ENCODE measurements around the gene ERGIC1. TPM values are rescaled to one million over a fixed set of nuclear protein-coding genes. Genes with fewer than 3 reads are reported as not detected.

ERGIC1 gene
- total and polyA plus RNA-seq, 2 of the 13 experiments (the other 11 are each of a cell fraction or from before 2014, with no cell fraction given), result 78.5 to 184 TPM

DNA sequence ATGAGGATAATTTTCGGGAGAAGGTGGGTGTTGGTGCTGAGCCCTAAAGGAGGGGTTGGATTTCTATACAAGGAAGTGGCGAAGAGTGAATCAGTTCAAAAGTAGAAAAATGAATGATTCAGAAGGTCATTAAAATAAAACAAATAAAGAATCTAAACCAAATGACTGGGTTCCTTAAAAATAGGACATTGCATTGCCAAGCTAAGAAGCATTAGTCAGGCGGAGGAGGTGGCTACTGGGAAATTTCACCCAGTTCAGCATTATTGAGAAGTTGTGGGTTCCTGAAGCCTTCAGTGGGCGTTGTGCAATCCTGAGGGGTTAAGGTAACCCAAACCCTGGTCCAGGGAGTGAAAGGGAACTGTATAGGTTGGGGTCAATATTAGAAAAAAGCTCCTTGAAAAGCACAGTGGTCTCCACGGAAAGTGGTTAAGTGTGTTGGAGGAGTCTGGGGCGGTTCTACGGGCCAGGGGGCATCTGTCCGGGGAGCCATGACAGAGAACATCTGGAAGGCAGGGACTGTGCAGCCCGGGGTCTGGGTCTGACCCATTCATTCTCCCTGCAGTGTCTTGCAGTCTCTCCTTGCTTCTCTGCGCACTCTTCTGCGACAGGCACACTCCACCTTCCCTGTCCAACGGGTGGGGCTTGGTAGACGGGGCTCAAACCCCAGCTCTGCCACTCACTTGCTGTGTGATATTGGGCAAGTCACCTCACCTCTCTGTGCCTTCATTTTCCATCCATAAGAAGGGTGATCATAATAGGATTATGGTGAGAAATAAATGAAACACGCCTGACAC is 35.4 kb upstream of the ERGIC1 start:
- H3K4me3 ChIP-seq (replicated peaks in 1 of 3; ENCODE audit: insufficient read depth in 1 of 3, low read depth in 2 of 3, low read length in 3 of 3), result no peak overlapping the region
- DNase-seq (ENCODE audit: low spot score) (no peak), FAIRE-seq (no peak), ATAC-seq (no peak)
- CTCF ChIA-PET (ENCODE audit: low intra/inter-chr PET ratio, low total read pairs), result no interaction called here
- peaks cover 93% of the 10 kb centered on the region for H3K4me1 ChIP-seq (ENCODE audit: insufficient read depth, low read length)
- no peaks in the 10 kb centered on the region for H3K9me3 ChIP-seq (ENCODE audit: low read length)
- H3K27ac ChIP-seq (ENCODE audit: extremely low read length, insufficient read depth, low read length), result no peak overlapping the region
- no peaks in the 10 kb centered on the region for H3K79me2 ChIP-seq (ENCODE audit: insufficient read depth, low read length)
- POLR2A ChIA-PET, result interaction anchor here (1.2 to 4.7 kb wide), 10 partner anchors 8 to 61 kb away, joined by 3 to 54 read pairs (median 10); partner anchors contain the start of gene DUSP1
- no peak overlapping the region for H3K9ac ChIP-seq (ENCODE audit: insufficient read depth, low read depth, low read length)
- no peaks in the 10 kb centered on the region for H3K36me3 ChIP-seq (replicated peaks in 1 of 2; ENCODE audit: control insufficient read depth in 1 of 2, insufficient read depth in 2 of 2, low read length in 2 of 2)
- no peak for TF ChIP-seq ZNF788 (CRISPR knock-in tag; IDR thresholded peaks at IDR 0.05; ENCODE audit: borderline replicate concordance)
- peak; percentile 95 for TF ChIP-seq ZNF768 (CRISPR knock-in tag; IDR thresholded peaks at IDR 0.05)
- TF ChIP-seq SRSF9 (IDR thresholded peaks at IDR 0.05; ENCODE audit: borderline replicate concordance, insufficient read depth, low read depth, low read length, poor library complexity, severe bottlenecking), result no peak
- 0 out of 2 replicates have a peak, but pooled peaks have one; percentile 24 for TF ChIP-seq ZMYM3 (CRISPR knock-in tag; IDR thresholded peaks at IDR 0.05)
- TF ChIP-seq ZNF891 (CRISPR knock-in tag; IDR thresholded peaks at IDR 0.05), result no peak
- peak; percentile 36; the same call in 1 of the 2 replicates for TF ChIP-seq CEBPG (CRISPR knock-in tag; IDR thresholded peaks at IDR 0.05)
- TF ChIP-seq CEBPB (IDR thresholded peaks at IDR 0.05; ENCODE audit: borderline replicate concordance, low read depth, low read length), result peak; percentile 60; the same call in 1 of the 2 replicates
- TF ChIP-seq IRF9 (CRISPR knock-in tag; IDR thresholded peaks at IDR 0.05; ENCODE audit: borderline replicate concordance), result no peak
- no peak for TF ChIP-seq MBD4 (IDR thresholded peaks at IDR 0.05; ENCODE audit: borderline replicate concordance, low read length)
- BruUV-seq (replicated peaks), result no TSS peak
- H2AFZ ChIP-seq (ENCODE audit: low read length), result no peak overlapping the region
- in situ Hi-C loops (cut with HindIII; ENCODE audit: extremely low pct_ligation_motif_present, low pct_unique_long_range_greater_than_20kb) (no loop called here), intact Hi-C loops (cut with micrococcal nuclease; ENCODE audit: unreplicated experiment) (no loop called here)
- H4K20me1 ChIP-seq (ENCODE audit: insufficient read depth, low read length), result no peaks in the 10 kb centered on the region
- 78% methylated on average over 13 of the region's 14 CpGs for WGBS (ENCODE audit: low lambda C conversion rate)
- no peaks in the 10 kb centered on the region for H3K27me3 ChIP-seq (ENCODE audit: control insufficient read depth in 1 of 2, insufficient read depth in 2 of 2, low read length in 2 of 2)
- no peak overlapping the region for H3K4me2 ChIP-seq (ENCODE audit: low read depth, low read length)
